Epithelial cell of proximal tubule (primary cell): ENCODE results near the gene KLHL6. TPM values are rescaled to one million over a fixed set of nuclear protein-coding genes. Genes with fewer than 3 reads are reported as not detected.

Experiments used
- DNase-seq: peaks from one replicate; pipeline ENCODE4 v3.0.0-alpha.2; 2011; ENCODE audit warnings: low read depth
- H3K4me3 ChIP-seq: 2 replicates; pipeline ENCODE4 v1.5.1; 2011; ENCODE audit warnings: low read depth, mild to moderate bottlenecking, low read length
- total RNA-seq: library from RNA; depleted of rRNA; stranded (reverse); fragments of >200 nt; gene quantifications from 2 replicates; pipeline ENCODE4 v1.2.3, GENCODE V29; 2015
- TF ChIP-seq, protein P1 (sequence below): conservative IDR thresholded peaks from 2 replicates; pipeline ENCODE4 v1.5.1; 2012; ENCODE audit warnings: low read depth, mild to moderate bottlenecking, low read length

Gene KLHL6
- total RNA-seq, 1 donor from 2014 or later, result not detected

- no peak overlapping the region for H3K4me3 ChIP-seq
- DNase-seq, result no peak
- TF ChIP-seq, protein P1, sequence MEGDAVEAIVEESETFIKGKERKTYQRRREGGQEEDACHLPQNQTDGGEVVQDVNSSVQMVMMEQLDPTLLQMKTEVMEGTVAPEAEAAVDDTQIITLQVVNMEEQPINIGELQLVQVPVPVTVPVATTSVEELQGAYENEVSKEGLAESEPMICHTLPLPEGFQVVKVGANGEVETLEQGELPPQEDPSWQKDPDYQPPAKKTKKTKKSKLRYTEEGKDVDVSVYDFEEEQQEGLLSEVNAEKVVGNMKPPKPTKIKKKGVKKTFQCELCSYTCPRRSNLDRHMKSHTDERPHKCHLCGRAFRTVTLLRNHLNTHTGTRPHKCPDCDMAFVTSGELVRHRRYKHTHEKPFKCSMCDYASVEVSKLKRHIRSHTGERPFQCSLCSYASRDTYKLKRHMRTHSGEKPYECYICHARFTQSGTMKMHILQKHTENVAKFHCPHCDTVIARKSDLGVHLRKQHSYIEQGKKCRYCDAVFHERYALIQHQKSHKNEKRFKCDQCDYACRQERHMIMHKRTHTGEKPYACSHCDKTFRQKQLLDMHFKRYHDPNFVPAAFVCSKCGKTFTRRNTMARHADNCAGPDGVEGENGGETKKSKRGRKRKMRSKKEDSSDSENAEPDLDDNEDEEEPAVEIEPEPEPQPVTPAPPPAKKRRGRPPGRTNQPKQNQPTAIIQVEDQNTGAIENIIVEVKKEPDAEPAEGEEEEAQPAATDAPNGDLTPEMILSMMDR, result no peak
Observed at GRCh38 chr3:183553334-183554026, 2.0 kb downstream of the KLHL6 start.

- H3K4me3 ChIP-seq, result no peak overlapping the region
- TF ChIP-seq, protein P1, result no peak
- no peak for DNase-seq
Observed at GRCh38 chr3:183551930-183552329, 3.6 kb downstream of the KLHL6 start.

DNA sequence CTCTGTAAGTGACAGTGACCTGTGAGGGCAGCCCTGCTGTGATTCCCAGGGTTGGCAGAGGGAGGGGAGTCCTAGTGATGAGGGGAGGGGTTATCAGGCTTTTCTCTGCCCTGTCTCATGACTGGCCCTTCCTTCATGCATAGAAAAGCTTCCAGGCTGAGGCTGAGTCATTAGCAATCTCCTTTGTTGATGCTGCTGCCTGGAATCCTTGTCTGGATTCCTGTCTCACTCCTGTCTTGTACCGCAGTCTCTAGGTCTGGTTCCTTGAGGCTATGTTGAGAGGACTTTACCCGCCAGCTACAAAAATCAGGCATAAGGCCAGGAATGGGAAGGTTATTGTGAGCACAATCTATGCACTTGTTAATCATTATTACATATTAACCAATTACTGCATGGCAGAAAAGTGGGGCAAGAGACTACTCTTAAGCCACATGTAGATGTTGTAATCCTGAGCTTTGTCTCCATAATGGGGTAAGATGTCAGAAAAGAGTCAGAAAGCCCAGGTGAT is 7.2 kb downstream of the KLHL6 start:
- TF ChIP-seq, protein P1, result no peak
- DNase-seq, result peak; percentile 99
- H3K4me3 ChIP-seq, result no peak overlapping the region

- TF ChIP-seq, protein P1, result no peak
- DNase-seq, result no peak
- no peak overlapping the region for H3K4me3 ChIP-seq
Observed at GRCh38 chr3:183546625-183547024, 8.9 kb downstream of the KLHL6 start.

- DNase-seq, result no peak
- no peak overlapping the region for H3K4me3 ChIP-seq
- TF ChIP-seq, protein P1, result no peak
Observed at GRCh38 chr3:183545708-183546107, 9.8 kb downstream of the KLHL6 start.

- H3K4me3 ChIP-seq, result no peak overlapping the region
- TF ChIP-seq, protein P1, result no peak
- no peak for DNase-seq
Observed at GRCh38 chr3:183542355-183542754, 13.2 kb downstream of the KLHL6 start.

GRCh38 chr3:183541738-183542137 is 13.8 kb downstream of the KLHL6 start:
- TF ChIP-seq, protein P1, result no peak
- H3K4me3 ChIP-seq, result no peak overlapping the region
- DNase-seq, result no peak
